ENCODE measurements around the gene IL17B.
A peak's percentile ranks its signal among the peaks of the same experiment; 100 is the strongest.

Gene IL17B

GRCh38 chr5:149357370-149358293 lies 21.5 kb downstream of the IL17B start, which contains the start of gene PCYOX1L:
TSS of gene PCYOX1L (plus strand) at chr5:149358046. CDS start at chr5:149358069, 23 bp downstream.
- peak; percentile 98 for DNase-seq (ENCODE audit: low spot score)

GRCh38 chr5:149356391-149356790 lies 22.7 kb downstream of the IL17B start:
- no peak for DNase-seq (ENCODE audit: low spot score)

- DNase-seq (ENCODE audit: low spot score) = no peak
Measured at GRCh38 chr5:149355688-149356087, 23.4 kb downstream of the IL17B start.

- no peak for DNase-seq (ENCODE audit: low spot score)
Measured at GRCh38 chr5:149353911-149354310, 25.2 kb downstream of the IL17B start.

GRCh38 chr5:149352169-149352568 lies 26.9 kb downstream of the IL17B start:
- no peak for DNase-seq (ENCODE audit: low spot score)

- DNase-seq (ENCODE audit: low spot score) = no peak
Measured at GRCh38 chr5:149349382-149349781, 29.7 kb downstream of the IL17B start.

- no peak for DNase-seq (ENCODE audit: low spot score)
Measured at GRCh38 chr5:149348518-149348917, 30.6 kb downstream of the IL17B start.

GRCh38 chr5:149345892-149346222 lies 33.2 kb downstream of the IL17B start:
- peak; percentile 48 for DNase-seq (ENCODE audit: low spot score)

- DNase-seq (ENCODE audit: low spot score) = peak; percentile 98
Measured at GRCh38 chr5:149345147-149345891, 33.8 kb downstream of the IL17B start, which contains the start of gene GRPEL2. TSS of gene GRPEL2 (plus strand) at chr5:149345499. CDS start at chr5:149345540, 41 bp downstream.

GRCh38 chr5:149344151-149344550 lies 34.9 kb downstream of the IL17B start:
- DNase-seq (ENCODE audit: low spot score) = no peak

GRCh38 chr5:149341876-149342275 lies 37.2 kb downstream of the IL17B start:
- no peak for DNase-seq (ENCODE audit: low spot score)

- no peak for DNase-seq (ENCODE audit: low spot score)
Measured at GRCh38 chr5:149340920-149341319, 38.2 kb downstream of the IL17B start.

GRCh38 chr5:149338364-149338763 lies 40.7 kb downstream of the IL17B start:
- no peak for DNase-seq (ENCODE audit: low spot score)

GRCh38 chr5:149337736-149338135 lies 41.4 kb downstream of the IL17B start:
- DNase-seq (ENCODE audit: low spot score) = no peak

GRCh38 chr5:149333711-149334443 lies 45.2 kb downstream of the IL17B start:
- DNase-seq (ENCODE audit: low spot score) = no peak

GRCh38 chr5:149328177-149328576 lies 50.9 kb downstream of the IL17B start:
- no peak for DNase-seq (ENCODE audit: low spot score)

- DNase-seq (ENCODE audit: low spot score) = no peak
Measured at GRCh38 chr5:149326611-149327010, 52.5 kb downstream of the IL17B start.

- DNase-seq (ENCODE audit: low spot score) = peak; percentile 20
Measured at GRCh38 chr5:149325894-149326293, 53.2 kb downstream of the IL17B start.

- DNase-seq (ENCODE audit: low spot score) = no peak
Measured at GRCh38 chr5:149325166-149325735, 53.8 kb downstream of the IL17B start.

- DNase-seq (ENCODE audit: low spot score) = no peak
Measured at GRCh38 chr5:149324641-149325040, 54.5 kb downstream of the IL17B start.

Data from SW480 (cell line).